ENCODE measurements around the gene SLC17A1.

Gene SLC17A1

DNA sequence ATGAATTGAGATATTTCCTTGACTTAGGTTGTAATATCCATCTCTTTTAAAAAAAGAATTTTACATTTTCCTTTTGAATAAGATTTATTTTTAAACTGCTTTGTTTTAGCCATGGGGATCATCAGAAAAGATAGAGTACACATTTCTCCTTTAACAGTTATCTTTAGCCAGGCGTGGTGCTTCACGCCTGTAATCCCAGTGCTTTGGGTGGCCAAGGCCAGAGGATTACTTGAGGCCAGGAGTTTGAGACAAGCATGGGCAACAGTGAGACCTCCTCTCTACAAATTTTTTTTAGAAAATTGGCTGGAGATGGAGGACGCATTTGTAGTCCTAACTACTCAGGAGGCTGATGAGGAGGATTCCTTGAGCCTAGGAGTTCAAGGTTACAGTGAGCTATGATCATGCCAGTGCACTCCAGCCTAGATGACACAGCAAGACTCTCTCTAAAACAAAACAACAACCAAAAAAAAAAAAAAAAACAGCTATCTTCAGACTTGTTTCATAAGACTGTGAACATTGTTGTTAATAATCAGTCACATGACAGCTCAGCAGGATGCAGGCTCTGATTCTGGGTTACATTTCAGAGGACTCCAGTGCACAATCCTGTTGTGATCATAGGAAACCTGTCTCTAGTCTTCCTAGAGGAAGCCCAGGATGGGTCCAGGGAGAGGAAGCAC is 44.2 kb upstream of the SLC17A1 start:
- Histone ChIP-seq H3K79me2 (ENCODE audit: low read length) (no peaks in the 10 kb centered on the region), H3K9me3 (replicated peaks; ENCODE audit: insufficient read depth, low read length) (no peaks in the 10 kb centered on the region), H3K4me2 (ENCODE audit: low read depth, low read length) (no peak overlapping the region), H3K36me3 (replicated peaks; ENCODE audit: insufficient read depth, low read length) (no peaks in the 10 kb centered on the region), H3K27ac (ENCODE audit: low read length) (no peak overlapping the region), H2AFZ (ENCODE audit: low read length) (no peak overlapping the region), H4K20me1 (ENCODE audit: insufficient read depth, low read length) (no peaks in the 10 kb centered on the region), H3K9me2 (replicated peaks; ENCODE audit: insufficient read depth, low read length) (no peaks in the 10 kb centered on the region), H3K4me3 (ENCODE audit: low read length) (no peak overlapping the region), H3F3A (ENCODE audit: insufficient read depth, low read length) (no peaks in the 10 kb centered on the region), H3K27me3 (replicated peaks; ENCODE audit: insufficient read depth, low read length) (no peaks in the 10 kb centered on the region), H3K9ac (ENCODE audit: low read length) (no peak overlapping the region), H3K4me1 (ENCODE audit: low read length) (no peaks in the 10 kb centered on the region)
- TF ChIP-seq, protein P1, sequence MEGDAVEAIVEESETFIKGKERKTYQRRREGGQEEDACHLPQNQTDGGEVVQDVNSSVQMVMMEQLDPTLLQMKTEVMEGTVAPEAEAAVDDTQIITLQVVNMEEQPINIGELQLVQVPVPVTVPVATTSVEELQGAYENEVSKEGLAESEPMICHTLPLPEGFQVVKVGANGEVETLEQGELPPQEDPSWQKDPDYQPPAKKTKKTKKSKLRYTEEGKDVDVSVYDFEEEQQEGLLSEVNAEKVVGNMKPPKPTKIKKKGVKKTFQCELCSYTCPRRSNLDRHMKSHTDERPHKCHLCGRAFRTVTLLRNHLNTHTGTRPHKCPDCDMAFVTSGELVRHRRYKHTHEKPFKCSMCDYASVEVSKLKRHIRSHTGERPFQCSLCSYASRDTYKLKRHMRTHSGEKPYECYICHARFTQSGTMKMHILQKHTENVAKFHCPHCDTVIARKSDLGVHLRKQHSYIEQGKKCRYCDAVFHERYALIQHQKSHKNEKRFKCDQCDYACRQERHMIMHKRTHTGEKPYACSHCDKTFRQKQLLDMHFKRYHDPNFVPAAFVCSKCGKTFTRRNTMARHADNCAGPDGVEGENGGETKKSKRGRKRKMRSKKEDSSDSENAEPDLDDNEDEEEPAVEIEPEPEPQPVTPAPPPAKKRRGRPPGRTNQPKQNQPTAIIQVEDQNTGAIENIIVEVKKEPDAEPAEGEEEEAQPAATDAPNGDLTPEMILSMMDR (IDR thresholded peaks at IDR 0.05; ENCODE audit: low read length), result no peak
- TF ChIP-seq EZH2 (optimal IDR thresholded peaks at IDR 0.05; ENCODE audit: low read depth, low read length) (no peak), EZH2phosphoT487 (IDR thresholded peaks at IDR 0.05; ENCODE audit: low read length) (no peak)
- no peak for DNase-seq

DNA sequence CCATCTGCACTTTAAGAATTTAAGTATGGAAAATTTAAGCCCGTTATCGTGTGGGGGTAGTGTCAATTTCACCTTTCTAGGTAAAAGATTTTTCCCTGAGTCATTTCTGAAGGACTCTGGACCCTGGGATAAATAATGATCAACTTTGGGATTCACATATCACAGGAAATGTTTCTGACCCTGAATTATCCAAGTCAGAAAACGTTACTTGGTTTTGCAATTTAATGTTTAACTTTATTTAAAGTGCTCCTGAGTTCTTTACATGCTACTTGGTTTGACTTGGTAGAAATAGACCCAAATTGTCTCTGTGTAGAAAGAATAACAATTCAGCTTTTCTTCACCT is 43.7 kb upstream of the SLC17A1 start:
- Histone ChIP-seq H3K9me2 (replicated peaks; ENCODE audit: insufficient read depth, low read length) (no peaks in the 10 kb centered on the region), H4K20me1 (ENCODE audit: insufficient read depth, low read length) (no peaks in the 10 kb centered on the region), H2AFZ (ENCODE audit: low read length) (no peak overlapping the region), H3K27me3 (replicated peaks; ENCODE audit: insufficient read depth, low read length) (no peaks in the 10 kb centered on the region), H3K27ac (ENCODE audit: low read length) (no peak overlapping the region), H3K4me3 (ENCODE audit: low read length) (no peak overlapping the region), H3F3A (ENCODE audit: insufficient read depth, low read length) (no peaks in the 10 kb centered on the region), H3K4me2 (ENCODE audit: low read depth, low read length) (no peak overlapping the region), H3K36me3 (replicated peaks; ENCODE audit: insufficient read depth, low read length) (no peaks in the 10 kb centered on the region), H3K9ac (ENCODE audit: low read length) (no peak overlapping the region), H3K79me2 (ENCODE audit: low read length) (no peaks in the 10 kb centered on the region), H3K9me3 (replicated peaks; ENCODE audit: insufficient read depth, low read length) (no peaks in the 10 kb centered on the region), H3K4me1 (ENCODE audit: low read length) (no peaks in the 10 kb centered on the region)
- TF ChIP-seq EZH2 (optimal IDR thresholded peaks at IDR 0.05; ENCODE audit: low read depth, low read length), result no peak
- no peak for TF ChIP-seq EZH2phosphoT487 (IDR thresholded peaks at IDR 0.05; ENCODE audit: low read length)
- TF ChIP-seq, protein P1 (IDR thresholded peaks at IDR 0.05; ENCODE audit: low read length), result no peak
- DNase-seq, result no peak

DNA sequence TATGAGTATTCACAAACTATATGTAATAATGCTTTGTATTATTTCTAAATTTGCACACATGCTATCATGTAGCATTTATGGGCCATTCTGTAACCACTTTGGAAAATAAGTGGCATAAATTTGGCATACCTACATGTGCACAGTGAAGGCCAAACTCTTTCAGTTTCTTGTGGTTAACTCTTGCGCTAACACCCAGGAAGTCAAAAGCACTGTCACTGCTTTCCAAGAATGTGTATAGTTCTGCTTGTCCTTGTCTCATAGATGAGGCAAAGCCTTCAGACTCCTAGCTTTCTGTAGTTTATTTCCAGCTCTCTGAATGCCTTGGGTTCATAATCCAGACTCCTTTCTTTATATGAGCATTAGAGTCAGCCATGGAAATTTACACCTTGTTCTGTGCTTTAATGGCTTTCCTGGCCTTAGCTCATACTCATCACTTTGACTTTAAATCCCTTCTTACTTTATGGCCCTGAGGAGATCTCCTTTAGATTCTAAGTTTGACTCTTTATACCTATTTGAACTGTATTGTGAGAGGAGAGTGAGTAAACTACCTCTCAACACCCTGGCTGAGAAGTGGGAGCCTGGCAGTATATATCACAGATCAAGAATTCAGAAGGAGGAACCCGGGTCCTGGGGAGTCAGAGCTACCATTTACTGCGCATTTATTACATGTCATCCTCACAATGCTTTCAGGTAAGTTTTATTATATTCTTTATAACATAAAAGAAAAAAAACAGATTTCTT is 43.1 kb upstream of the SLC17A1 start:
- DNase-seq, result no peak
- H3K9me2 ChIP-seq (replicated peaks; ENCODE audit: insufficient read depth, low read length), result no peaks in the 10 kb centered on the region
- H4K20me1 ChIP-seq (ENCODE audit: insufficient read depth, low read length), result no peaks in the 10 kb centered on the region
- H3K79me2 ChIP-seq (ENCODE audit: low read length), result no peaks in the 10 kb centered on the region
- H3K4me3 ChIP-seq (ENCODE audit: low read length), result no peak overlapping the region
- no peaks in the 10 kb centered on the region for H3F3A ChIP-seq (ENCODE audit: insufficient read depth, low read length)
- no peak for TF ChIP-seq EZH2 (optimal IDR thresholded peaks at IDR 0.05; ENCODE audit: low read depth, low read length)
- TF ChIP-seq, protein P1 (IDR thresholded peaks at IDR 0.05; ENCODE audit: low read length), result no peak
- no peak for TF ChIP-seq EZH2phosphoT487 (IDR thresholded peaks at IDR 0.05; ENCODE audit: low read length)
- H3K27me3 ChIP-seq (replicated peaks; ENCODE audit: insufficient read depth, low read length), result no peaks in the 10 kb centered on the region
- H3K27ac ChIP-seq (ENCODE audit: low read length), result no peak overlapping the region
- no peaks in the 10 kb centered on the region for H3K36me3 ChIP-seq (replicated peaks; ENCODE audit: insufficient read depth, low read length)
- H3K4me2 ChIP-seq (ENCODE audit: low read depth, low read length), result no peak overlapping the region
- no peak overlapping the region for H3K9ac ChIP-seq (ENCODE audit: low read length)
- H3K9me3 ChIP-seq (replicated peaks; ENCODE audit: insufficient read depth, low read length), result no peaks in the 10 kb centered on the region
- no peaks in the 10 kb centered on the region for H3K4me1 ChIP-seq (ENCODE audit: low read length)
- no peak overlapping the region for H2AFZ ChIP-seq (ENCODE audit: low read length)
